Activated T-cell treated with anti-CD3 and anti-CD28 coated beads, Interleukin-2, amount 50 U/mL, for 24 hours (primary cell): ENCODE data around the gene ADAMTSL1.
"Not testable (repeated sequence)": the region's sequence is repeated elsewhere in the genome, so short reads cannot be mapped to it uniquely, and the experiment has no call there.

Experiments used
- DNase-seq: peaks from one replicate; pipeline ENCODE4 v3.0.0-alpha.2; 2020
- H3K27ac Mint-ChIP-seq: 2 replicates; pipeline ENCODE4 v1.8.0; 2020; ENCODE audit warnings: mild to moderate bottlenecking, mixed read lengths
- H3K27me3 Mint-ChIP-seq: 2 replicates; pipeline ENCODE4 v1.8.0; 2020; ENCODE audit warnings: mixed read lengths
- H3K36me3 Mint-ChIP-seq: 2 replicates; pipeline ENCODE4 v1.8.0; 2020; ENCODE audit warnings: low read depth, mixed read lengths
- H3K4me1 Mint-ChIP-seq: 2 replicates; pipeline ENCODE4 v1.8.0; 2020; ENCODE audit warnings: low read depth, mixed read lengths
- H3K4me3 Mint-ChIP-seq: 2 replicates; pipeline ENCODE4 v1.8.0; 2020; ENCODE audit warnings: mild to moderate bottlenecking, moderate library complexity, mixed read lengths
- H3K9me3 Mint-ChIP-seq: 2 replicates; pipeline ENCODE4 v1.8.0; 2020; ENCODE audit warnings: mixed read lengths

ADAMTSL1 gene

GRCh38 chr9:18922161-18922885, 448.4 kb downstream of the ADAMTSL1 start:
- DNase-seq, result no peak
- H3K9me3 Mint-ChIP-seq, result no peaks in the 10 kb centered on the region
- no peaks in the 10 kb centered on the region for H3K27me3 Mint-ChIP-seq
- H3K36me3 Mint-ChIP-seq, result no peaks in the 10 kb centered on the region
- H3K4me1 Mint-ChIP-seq, result no peaks in the 10 kb centered on the region
- H3K4me3 Mint-ChIP-seq, result no peak overlapping the region
- H3K27ac Mint-ChIP-seq, result no peak overlapping the region

- Mint-ChIP-seq H3K4me3 (no peak overlapping the region), H3K36me3 (no peaks in the 10 kb centered on the region), H3K9me3 (no peaks in the 10 kb centered on the region), H3K27me3 (no peaks in the 10 kb centered on the region), H3K4me1 (no peaks in the 10 kb centered on the region), H3K27ac (no peak overlapping the region)
- DNase-seq, result no peak
Measured at GRCh38 chr9:18923167-18923566, 449.2 kb downstream of the ADAMTSL1 start.

DNA sequence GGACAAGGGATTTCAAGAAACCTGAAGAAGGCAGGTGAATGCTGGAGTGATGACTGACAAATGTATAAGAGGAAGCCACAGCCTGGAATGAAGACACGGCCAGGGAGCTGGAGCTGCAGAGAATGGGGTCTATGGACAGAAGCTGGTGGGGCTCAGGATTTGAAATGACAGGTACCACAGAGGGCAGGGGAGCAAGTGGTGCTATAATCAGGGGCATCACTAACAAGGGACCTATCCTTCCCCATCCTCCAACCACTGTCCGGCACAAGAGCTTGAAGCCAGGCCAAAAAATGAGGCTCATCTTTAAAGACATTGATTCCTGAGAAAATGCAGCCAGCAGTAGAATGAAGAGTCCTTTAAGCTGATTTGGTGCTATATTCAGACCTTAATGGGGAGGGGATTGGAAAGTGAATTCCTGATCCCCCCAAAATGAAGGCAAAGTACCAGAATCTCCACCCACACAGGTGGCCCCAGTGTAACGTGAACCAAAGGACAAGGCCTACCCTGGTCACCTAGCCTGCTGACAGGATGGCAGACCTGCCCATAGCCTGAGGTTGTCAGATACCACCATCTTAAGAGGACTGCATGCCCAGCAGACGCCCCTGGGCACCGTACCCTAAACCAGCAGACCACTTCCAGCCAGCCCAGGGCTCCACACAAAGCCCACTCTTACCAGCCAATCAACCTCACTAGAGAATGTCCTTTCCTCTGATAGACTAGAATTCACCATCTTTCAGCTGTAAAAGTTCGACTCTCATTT, 449.9 kb downstream of the ADAMTSL1 start:
- no peaks in the 10 kb centered on the region for H3K36me3 Mint-ChIP-seq
- no peaks in the 10 kb centered on the region for H3K27me3 Mint-ChIP-seq
- H3K9me3 Mint-ChIP-seq, result no peaks in the 10 kb centered on the region
- no peak overlapping the region for H3K4me3 Mint-ChIP-seq
- H3K27ac Mint-ChIP-seq, result no peak overlapping the region
- H3K4me1 Mint-ChIP-seq, result no peaks in the 10 kb centered on the region
- DNase-seq, result no peak

DNA sequence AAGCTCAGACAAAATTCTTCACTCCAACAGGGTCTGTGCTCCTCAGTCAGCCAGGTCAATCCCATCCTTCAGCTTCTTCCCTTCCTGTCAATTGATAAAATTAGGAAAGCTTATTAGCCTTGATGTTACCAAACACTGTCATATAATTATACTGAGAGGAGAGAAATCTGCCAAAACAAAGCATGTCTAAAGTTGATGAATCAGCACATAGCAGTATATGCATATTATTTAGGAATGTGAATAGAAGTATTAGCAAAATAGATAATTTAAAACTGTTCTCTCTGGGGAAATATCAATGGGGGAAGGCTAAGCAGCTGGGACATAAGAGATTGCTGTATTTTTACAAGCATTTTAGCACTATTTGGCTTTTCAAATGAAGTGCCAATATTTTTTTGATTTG, 451.9 kb downstream of the ADAMTSL1 start:
- H3K4me1 Mint-ChIP-seq, result no peaks in the 10 kb centered on the region
- no peaks in the 10 kb centered on the region for H3K27me3 Mint-ChIP-seq
- H3K27ac Mint-ChIP-seq, result no peak overlapping the region
- DNase-seq, result no peak
- H3K36me3 Mint-ChIP-seq, result no peaks in the 10 kb centered on the region
- H3K4me3 Mint-ChIP-seq, result no peak overlapping the region
- H3K9me3 Mint-ChIP-seq, result no peaks in the 10 kb centered on the region

DNA sequence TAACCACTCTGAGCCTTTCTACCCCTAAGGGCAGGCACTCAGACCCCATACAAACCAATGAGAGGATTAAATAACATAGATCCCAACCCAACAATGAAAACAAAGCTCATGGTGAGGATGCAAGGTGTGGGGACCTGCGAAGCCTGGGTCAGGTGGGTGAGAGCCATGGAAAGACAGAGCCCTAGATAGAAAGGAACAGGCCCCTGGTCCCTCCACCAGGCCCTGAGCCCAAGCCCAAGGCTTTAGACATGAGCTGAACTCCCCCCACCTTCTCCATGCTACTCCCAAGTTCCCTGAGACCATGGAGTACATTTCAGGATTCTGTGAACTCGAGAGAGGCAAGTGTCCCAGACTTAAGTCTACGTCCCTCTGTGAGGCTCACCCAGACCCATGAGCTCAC, 452.6 kb downstream of the ADAMTSL1 start:
- no peaks in the 10 kb centered on the region for H3K27me3 Mint-ChIP-seq
- no peaks in the 10 kb centered on the region for H3K36me3 Mint-ChIP-seq
- DNase-seq, result no peak
- H3K27ac Mint-ChIP-seq, result no peak overlapping the region
- no peaks in the 10 kb centered on the region for H3K9me3 Mint-ChIP-seq
- H3K4me1 Mint-ChIP-seq, result no peaks in the 10 kb centered on the region
- no peak overlapping the region for H3K4me3 Mint-ChIP-seq

DNA sequence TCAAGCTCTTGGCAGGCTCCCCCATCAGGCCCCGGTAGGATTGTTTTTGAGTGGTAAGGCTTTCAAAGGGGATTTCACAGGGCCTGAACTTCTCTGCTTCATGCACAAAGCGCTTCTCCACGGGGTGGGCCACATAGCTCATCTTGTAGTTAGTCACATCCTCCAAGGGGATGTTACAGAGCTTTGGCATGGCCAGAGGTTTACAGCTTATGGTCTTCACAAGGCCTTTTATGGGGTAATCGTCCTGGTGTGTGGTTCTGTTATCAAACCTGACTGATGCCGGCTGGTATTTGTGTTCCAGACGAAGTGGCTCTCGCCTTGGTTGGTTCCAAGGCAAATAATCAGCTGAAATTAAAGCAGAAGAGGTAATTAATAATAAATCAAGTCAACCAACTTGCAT, 454.8 kb downstream of the ADAMTSL1 start:
- no peaks in the 10 kb centered on the region for H3K4me1 Mint-ChIP-seq

GRCh38 chr9:18930611-18931010, 456.7 kb downstream of the ADAMTSL1 start:
- not testable (repeated sequence) for H3K4me1 Mint-ChIP-seq, H3K36me3 Mint-ChIP-seq, H3K27ac Mint-ChIP-seq

More for the DNA sequence above, 454.8 kb downstream of the ADAMTSL1 start:
- H3K27ac Mint-ChIP-seq, result no peak overlapping the region
- no peaks in the 10 kb centered on the region for H3K36me3 Mint-ChIP-seq
- H3K27me3 Mint-ChIP-seq, result no peaks in the 10 kb centered on the region
- H3K9me3 Mint-ChIP-seq, result no peaks in the 10 kb centered on the region
- H3K4me3 Mint-ChIP-seq, result no peak overlapping the region
- no peak for DNase-seq

DNA sequence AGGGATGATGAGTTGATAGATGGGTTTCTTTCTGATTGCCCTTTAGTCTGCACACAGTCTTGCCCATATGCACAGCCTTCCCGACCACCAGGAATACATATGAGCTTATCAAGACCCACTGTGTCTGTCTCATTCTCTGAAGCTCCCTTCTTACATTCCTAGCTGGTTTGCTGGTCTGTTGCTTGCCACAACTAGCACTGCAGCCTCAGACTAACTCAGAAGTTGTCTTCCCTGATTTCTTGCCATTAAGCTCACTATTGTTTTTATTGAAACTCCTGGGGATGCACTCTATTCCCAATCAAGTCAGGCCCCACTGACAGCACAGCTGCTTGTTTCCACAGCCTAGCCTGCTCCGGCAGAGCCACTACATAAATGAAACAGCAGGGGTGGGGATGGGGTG, 461.6 kb downstream of the ADAMTSL1 start:
- Mint-ChIP-seq H3K27me3 (peaks cover 7% of the 10 kb centered on the region), H3K4me3 (no peak overlapping the region), H3K4me1 (no peaks in the 10 kb centered on the region), H3K27ac (no peak overlapping the region), H3K9me3 (peaks cover 7% of the 10 kb centered on the region), H3K36me3 (no peaks in the 10 kb centered on the region)
- no peak for DNase-seq

More at GRCh38 chr9:18930611-18931010, 456.7 kb downstream of the ADAMTSL1 start:
- H3K27me3 Mint-ChIP-seq, DNase-seq, H3K9me3 Mint-ChIP-seq, H3K4me3 Mint-ChIP-seq: not testable (repeated sequence)

- Mint-ChIP-seq H3K4me3 (no peak overlapping the region), H3K4me1 (no peaks in the 10 kb centered on the region), H3K27me3 (peaks cover 7% of the 10 kb centered on the region), H3K27ac (no peak overlapping the region), H3K9me3 (peaks cover 7% of the 10 kb centered on the region), H3K36me3 (no peaks in the 10 kb centered on the region)
- DNase-seq, result no peak
Measured at GRCh38 chr9:18936094-18936871, 462.3 kb downstream of the ADAMTSL1 start.

- H3K27me3 Mint-ChIP-seq, result peaks cover 7% of the 10 kb centered on the region
- H3K4me3 Mint-ChIP-seq, result no peak overlapping the region
- H3K27ac Mint-ChIP-seq, result no peak overlapping the region
- no peaks in the 10 kb centered on the region for H3K36me3 Mint-ChIP-seq
- no peak for DNase-seq
- no peaks in the 10 kb centered on the region for H3K9me3 Mint-ChIP-seq
- H3K4me1 Mint-ChIP-seq, result no peaks in the 10 kb centered on the region
Measured at GRCh38 chr9:18939943-18940342, 466.0 kb downstream of the ADAMTSL1 start.

- no peaks in the 10 kb centered on the region for H3K4me1 Mint-ChIP-seq
- peaks cover 7% of the 10 kb centered on the region for H3K27me3 Mint-ChIP-seq
- H3K4me3 Mint-ChIP-seq, result no peak overlapping the region
- no peak for DNase-seq
- H3K27ac Mint-ChIP-seq, result no peak overlapping the region
- no peaks in the 10 kb centered on the region for H3K36me3 Mint-ChIP-seq
- no peaks in the 10 kb centered on the region for H3K9me3 Mint-ChIP-seq
Measured at GRCh38 chr9:18941060-18941740, 467.2 kb downstream of the ADAMTSL1 start.

- Mint-ChIP-seq H3K4me1 (no peaks in the 10 kb centered on the region), H3K4me3 (no peak overlapping the region), H3K36me3 (no peaks in the 10 kb centered on the region), H3K27ac (no peak overlapping the region), H3K27me3 (no peaks in the 10 kb centered on the region), H3K9me3 (no peaks in the 10 kb centered on the region)
- DNase-seq, result no peak
Measured at GRCh38 chr9:18942801-18943200, 468.8 kb downstream of the ADAMTSL1 start.

DNA sequence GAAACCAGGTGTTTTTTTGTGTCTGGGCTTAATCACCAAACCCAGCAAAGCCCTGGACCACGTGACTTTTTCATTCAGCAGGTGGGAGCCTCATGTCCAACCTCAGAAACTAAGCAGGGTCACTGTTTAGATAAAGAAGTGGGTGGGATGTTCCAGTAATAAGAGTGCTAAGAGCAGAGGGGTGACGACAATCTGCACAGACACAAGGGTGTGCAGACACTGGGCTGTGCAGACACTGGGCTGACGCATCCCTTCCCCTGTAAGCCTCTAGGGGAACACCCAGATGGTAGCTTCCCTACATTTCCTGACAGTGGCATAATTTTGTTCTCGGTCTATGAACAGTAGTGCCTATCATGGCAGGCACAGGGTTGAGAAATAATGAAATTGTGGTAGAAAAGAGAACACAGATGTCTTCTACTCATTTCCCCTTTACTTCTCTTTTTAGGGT, 474.0 kb downstream of the ADAMTSL1 start:
- Mint-ChIP-seq H3K9me3 (no peaks in the 10 kb centered on the region), H3K36me3 (no peaks in the 10 kb centered on the region), H3K4me3 (no peak overlapping the region), H3K4me1 (no peaks in the 10 kb centered on the region), H3K27ac (no peak overlapping the region), H3K27me3 (no peaks in the 10 kb centered on the region)
- no peak for DNase-seq

- Mint-ChIP-seq H3K9me3 (no peaks in the 10 kb centered on the region), H3K36me3 (no peaks in the 10 kb centered on the region), H3K27me3 (peaks cover under 1% of the 10 kb centered on the region), H3K27ac (no peak overlapping the region), H3K4me1 (no peaks in the 10 kb centered on the region), H3K4me3 (no peak overlapping the region)
- no peak for DNase-seq
Measured at GRCh38 chr9:18951936-18952335, 478.0 kb downstream of the ADAMTSL1 start.
